Erythroblast (primary cell): ENCODE data around the gene SLC19A1.

Source experiments
- GATA1 ChIP-seq: IDR thresholded peaks from 2 replicates; pipeline ENCODE4 v1.6.1; 2011; ENCODE audit warnings: low read depth, mild to moderate bottlenecking, control low read depth, low read length, moderate library complexity
- POLR2A ChIP-seq: IDR thresholded peaks from 2 replicates; pipeline ENCODE4 v1.6.1; 2011; ENCODE audit warnings: mild to moderate bottlenecking, low read length

DNA sequence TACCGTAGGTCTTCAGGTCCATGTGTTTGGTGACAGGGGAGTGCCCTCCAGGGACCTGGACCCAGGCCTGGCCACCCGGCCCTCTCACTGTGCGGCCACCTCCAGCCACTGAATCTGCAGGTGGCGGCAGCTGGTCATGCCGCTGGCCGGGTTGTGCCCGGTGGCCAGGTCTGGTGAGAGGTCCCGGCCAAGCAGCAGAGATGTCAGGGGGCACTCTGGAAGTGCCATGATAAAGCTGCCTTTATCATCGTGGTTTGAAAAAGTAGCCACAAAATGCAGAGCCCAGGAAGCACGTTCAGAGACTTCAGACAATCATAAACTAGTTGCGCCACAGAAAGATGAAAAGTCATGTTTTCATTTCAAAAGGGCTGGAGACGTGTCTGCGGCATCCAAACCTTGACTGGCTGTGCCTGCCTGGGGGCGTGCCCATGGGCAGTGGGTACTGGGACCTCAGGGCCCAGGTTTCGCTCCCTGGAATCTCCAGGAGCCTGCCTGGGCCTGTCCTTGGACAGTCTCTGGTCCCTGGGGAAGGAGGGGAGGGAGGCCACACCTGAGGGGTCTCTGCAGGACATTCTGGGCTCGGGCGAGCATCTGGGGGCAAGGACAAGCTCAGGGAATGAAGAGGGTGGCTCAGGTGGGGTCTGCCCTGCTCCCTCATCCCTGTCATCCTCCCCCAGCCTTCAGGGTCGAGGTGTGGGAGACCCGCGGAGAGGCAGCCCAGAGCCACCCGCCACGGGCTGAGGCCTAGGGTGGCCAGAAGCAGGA lies 92.4 kb downstream of the SLC19A1 start:
- TF ChIP-seq POLR2A, result no peak
- TF ChIP-seq GATA1, result no peak
